Muscle of arm (tissue), 12 donors: ENCODE measurements around the gene TNS2. TPM values are rescaled to one million over a fixed set of nuclear protein-coding genes. Genes with fewer than 3 reads are reported as not detected.
"Not testable (repeated sequence)": the region's sequence is repeated elsewhere in the genome, so short reads cannot be mapped to it uniquely, and the experiment has no call there.

Experiments used
- DNase-seq: peaks from one replicate; pipeline ENCODE4 v3.0.0-alpha.2; 2013
- polyA plus RNA-seq, 12 donors: library from polyadenylated mRNA; unstranded; fragments of 120-200 nt; gene quantifications; one replicate each; pipeline ENCODE4 v1.2.1, GENCODE V29; 2013; ENCODE audit not compliant: insufficient read length in 12 of 12

The TNS2 gene
- polyA plus RNA-seq, 12 donors, result 61.4 to 665 (median 96.2) TPM

- no peak for DNase-seq
Observed at GRCh38 chr12:53107122-53107521, 57.3 kb downstream of the TNS2 start.

GRCh38 chr12:53112431-53112830 lies 62.6 kb downstream of the TNS2 start:
- DNase-seq, result not testable (repeated sequence)

DNA sequence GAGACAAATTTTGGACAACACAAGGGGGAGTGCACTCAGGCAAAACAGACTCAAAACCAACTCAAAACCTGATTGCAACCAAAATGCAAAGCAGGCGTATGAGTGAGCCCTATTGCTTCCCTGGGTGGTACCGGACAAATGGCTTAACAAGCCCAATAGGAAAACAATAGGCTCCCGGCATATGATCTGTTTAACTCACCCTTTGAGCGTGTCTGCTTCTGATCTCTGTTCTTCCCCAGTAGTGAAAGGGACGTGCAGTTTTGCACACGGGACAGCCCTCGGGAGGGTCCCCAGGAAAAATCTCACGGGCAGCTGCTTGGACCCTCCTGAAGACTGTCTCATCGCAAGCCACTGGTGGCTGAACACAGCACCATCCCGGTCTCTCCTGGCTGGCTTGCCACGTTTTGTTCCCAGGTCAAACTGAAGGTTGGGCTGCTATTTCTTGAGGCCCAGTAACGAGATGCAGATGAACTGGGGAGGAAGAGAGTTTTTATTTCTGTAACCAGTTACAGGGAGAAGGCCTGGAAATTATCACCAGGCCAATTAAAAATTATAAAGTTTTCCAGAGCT lies 63.4 kb downstream of the TNS2 start:
- DNase-seq, result no peak

DNA sequence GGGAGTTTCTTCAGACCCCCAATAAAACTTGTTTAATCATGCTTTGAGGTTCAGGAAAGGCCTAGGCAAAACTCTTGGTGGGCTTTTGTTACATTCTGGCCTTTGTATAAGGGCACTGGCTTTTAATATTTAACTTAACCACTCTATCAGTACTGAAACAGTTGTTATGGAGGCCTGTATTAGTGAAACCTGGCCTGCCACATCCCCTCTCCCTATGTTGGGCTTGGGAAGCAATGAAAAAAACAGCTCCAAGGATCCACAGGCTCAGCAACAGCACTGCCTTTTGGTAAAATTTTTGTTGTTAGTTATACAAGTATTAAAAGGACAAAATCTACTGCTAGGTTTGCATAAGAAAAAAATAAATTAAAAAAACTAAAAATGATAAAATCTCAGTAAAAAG lies 64.1 kb downstream of the TNS2 start:
- DNase-seq, result no peak

Other genes starting within 250 kb of the TNS2 start
- gene KRT4, start 235.9 kb upstream of the TNS2 start, polyA plus RNA-seq, result 100 to 1,000 TPM in 3 of 12 donors, 10 to 100 TPM in 1, 1 to 10 TPM in 1, under 1 TPM in 1, not detected in 6; 0.23 to 677 (median 88.5) TPM
- gene KRT79, start 215.8 kb upstream of the TNS2 start, polyA plus RNA-seq, result under 1 TPM in 1 of 12 donors, not detected in 11; 0.11 TPM
- 10 to 100 TPM in 1 of 12 donors, 1 to 10 TPM in 2, under 1 TPM in 2, not detected in 7; 0.08 to 12.6 (median 2.4) TPM for gene KRT78, start 201.1 kb upstream of the TNS2 start, polyA plus RNA-seq
- gene KRT8, start 145.0 kb upstream of the TNS2 start, polyA plus RNA-seq, result 100 to 1,000 TPM in 1 of 12 donors, 10 to 100 TPM in 3, 1 to 10 TPM in 7, not detected in 1; 2.2 to 208 (median 3.1) TPM
- 10 to 100 TPM in 3 of 12 donors, 1 to 10 TPM in 8, not detected in 1; 2.5 to 92.0 (median 5.5) TPM for gene KRT18, start 100.9 kb upstream of the TNS2 start, polyA plus RNA-seq
- 100 to 1,000 TPM; 256 to 501 (median 413) TPM for gene EIF4B, start 43.6 kb upstream of the TNS2 start, polyA plus RNA-seq
- gene SPRYD3, start 29.3 kb downstream of the TNS2 start, polyA plus RNA-seq, result 10 to 100 TPM in 11 of 12 donors, not detected in 1; 14.7 to 34.8 (median 17.9) TPM
- 100 to 1,000 TPM in 1 of 12 donors, 10 to 100 TPM in 10, not detected in 1; 47.3 to 106 (median 67.0) TPM for gene IGFBP6, start 47.6 kb downstream of the TNS2 start, polyA plus RNA-seq
- 1 to 10 TPM in 1 of 12 donors, under 1 TPM in 10, not detected in 1; 0.13 to 8.0 (median 0.24) TPM for gene SOAT2, start 53.4 kb downstream of the TNS2 start, polyA plus RNA-seq
- 10 to 100 TPM in 11 of 12 donors, not detected in 1; 16.0 to 37.8 (median 30.9) TPM for gene ZNF740, start 130.7 kb downstream of the TNS2 start, polyA plus RNA-seq
- gene CSAD, start 130.9 kb downstream of the TNS2 start, polyA plus RNA-seq, result 10 to 100 TPM in 11 of 12 donors, not detected in 1; 12.8 to 88.6 (median 39.1) TPM
- gene ITGB7, start 157.2 kb downstream of the TNS2 start, polyA plus RNA-seq, result 1 to 10 TPM in 1 of 12 donors, under 1 TPM in 9, not detected in 2; 0.31 to 4.2 (median 0.84) TPM
- 10 to 100 TPM in 11 of 12 donors, not detected in 1; 17.8 to 72.7 (median 26.0) TPM for gene RARG, start 182.1 kb downstream of the TNS2 start, polyA plus RNA-seq
- gene ESPL1, start 218.2 kb downstream of the TNS2 start, polyA plus RNA-seq, result 10 to 100 TPM in 1 of 12 donors, 1 to 10 TPM in 10, not detected in 1; 3.2 to 13.1 (median 6.0) TPM
- gene PFDN5, start 245.5 kb downstream of the TNS2 start, polyA plus RNA-seq, result 100 to 1,000 TPM in 11 of 12 donors, not detected in 1; 330 to 592 (median 511) TPM
- gene MYG1, start 249.6 kb downstream of the TNS2 start, polyA plus RNA-seq, result 10 to 100 TPM in 11 of 12 donors, not detected in 1; 14.9 to 36.4 (median 32.3) TPM